NCI-H1694 treated with DMSO at 0.1 percent for 48 hours (cell line): Measurements from ENCODE around the gene SLC16A7.

Experiments used
- DNase-seq: peaks from one replicate; lab custom pipeline; 2025; lab: John Stamatoyannopoulos, UW

SLC16A7 gene

GRCh38 chr12:59624732-59625460, 29.1 kb downstream of the SLC16A7 start:
- no peak for DNase-seq

- DNase-seq: no peak
Observed at GRCh38 chr12:59626382-59626781, 30.6 kb downstream of the SLC16A7 start.

- DNase-seq: no peak
Observed at GRCh38 chr12:59627582-59627981, 31.8 kb downstream of the SLC16A7 start.

- no peak for DNase-seq
Observed at GRCh38 chr12:59629890-59630289, 34.1 kb downstream of the SLC16A7 start.

- DNase-seq: no peak
Observed at GRCh38 chr12:59632408-59632807, 36.6 kb downstream of the SLC16A7 start.

- no peak for DNase-seq
Observed at GRCh38 chr12:59634254-59634653, 38.4 kb downstream of the SLC16A7 start.

- DNase-seq: no peak
Observed at GRCh38 chr12:59636945-59637691, 41.3 kb downstream of the SLC16A7 start.

GRCh38 chr12:59637692-59638070, 41.9 kb downstream of the SLC16A7 start:
- no peak for DNase-seq

- no peak for DNase-seq
Observed at GRCh38 chr12:59643550-59643949, 47.7 kb downstream of the SLC16A7 start.

- no peak for DNase-seq
Observed at GRCh38 chr12:59645242-59645641, 49.4 kb downstream of the SLC16A7 start.

- no peak for DNase-seq
Observed at GRCh38 chr12:59646636-59647035, 50.8 kb downstream of the SLC16A7 start.

GRCh38 chr12:59649203-59649602, 53.4 kb downstream of the SLC16A7 start:
- no peak for DNase-seq

- no peak for DNase-seq
Observed at GRCh38 chr12:59650588-59651228, 54.9 kb downstream of the SLC16A7 start.

GRCh38 chr12:59651229-59651920, 55.5 kb downstream of the SLC16A7 start:
- no peak for DNase-seq

GRCh38 chr12:59652130-59652529, 56.3 kb downstream of the SLC16A7 start:
- DNase-seq: no peak

- DNase-seq: no peak
Observed at GRCh38 chr12:59654061-59654460, 58.2 kb downstream of the SLC16A7 start.

GRCh38 chr12:59657266-59657665, 61.4 kb downstream of the SLC16A7 start:
- DNase-seq: no peak

- no peak for DNase-seq
Observed at GRCh38 chr12:59657711-59658110, 61.9 kb downstream of the SLC16A7 start.

GRCh38 chr12:59660148-59660547, 64.3 kb downstream of the SLC16A7 start:
- DNase-seq: no peak

GRCh38 chr12:59660921-59661597, 65.2 kb downstream of the SLC16A7 start:
- DNase-seq: no peak

GRCh38 chr12:59664495-59664894, 68.7 kb downstream of the SLC16A7 start:
- DNase-seq: no peak

GRCh38 chr12:59665701-59666100, 69.9 kb downstream of the SLC16A7 start:
- no peak for DNase-seq
